Measurements from ENCODE around the gene SCYL1. TPM values are rescaled to one million over a fixed set of nuclear protein-coding genes. Genes with fewer than 3 reads are reported as not detected.

SCYL1 gene
- total and polyA plus RNA-seq, 2 experiments from 2014 or later = 52.7 to 66.1 TPM

- TF ChIP-seq POLR2AphosphoS5 (IDR thresholded peaks at IDR 0.05; ENCODE audit: low read depth) = no peak
- no peak for TF ChIP-seq ZNF114 (CRISPR knock-in tag; IDR thresholded peaks at IDR 0.05)
- no peak for TF ChIP-seq EZH2phosphoT487 (IDR thresholded peaks at IDR 0.05; ENCODE audit: unreplicated experiment)
- TF ChIP-seq NANOG (IDR thresholded peaks at IDR 0.05; ENCODE audit: borderline replicate concordance) = no peak
- TF ChIP-seq REST (IDR thresholded peaks at IDR 0.05; ENCODE audit: unreplicated experiment) = no peak
- TF ChIP-seq JUNB (IDR thresholded peaks at IDR 0.05; ENCODE audit: unreplicated experiment) = no peak
Measured at GRCh38 chr11:65571420-65571819, 46.5 kb downstream of the SCYL1 start (continued).

DNA sequence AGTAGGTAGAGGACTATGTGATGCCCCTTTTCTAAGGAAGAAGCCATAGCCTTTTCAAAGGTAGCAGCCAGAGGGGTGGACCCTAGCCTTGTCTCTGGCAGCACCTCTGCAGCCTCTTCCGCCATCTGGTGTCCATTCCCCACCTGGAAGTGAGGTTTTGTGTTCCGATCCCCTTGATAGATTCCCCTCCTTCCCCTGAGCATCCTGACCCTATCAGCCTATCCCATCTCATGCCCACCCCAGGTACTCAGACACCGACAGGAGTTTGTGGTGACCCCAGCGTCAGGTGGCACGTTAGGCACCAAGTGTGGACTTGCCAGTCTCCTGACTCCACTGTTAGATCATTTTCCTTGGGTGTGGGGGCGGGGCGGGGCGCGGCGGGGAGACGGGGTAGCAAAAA lies 47.1 kb downstream of the SCYL1 start:
- Histone ChIP-seq H3K4me2 (peak overlapping the region; percentile 99), H3K4me3 (peak overlapping the region; percentile 91), H3K27ac (ENCODE audit: low read depth) (no peak overlapping the region), H3K79me2 (replicated peaks; ENCODE audit: insufficient read depth) (peaks cover 8% of the 10 kb centered on the region), H2AFZ (no peak overlapping the region; the same call in 1 of the 2 replicates), H4K20me1 (replicated peaks; ENCODE audit: insufficient read depth) (peaks cover 10% of the 10 kb centered on the region), H3K9me2 (ENCODE audit: insufficient read depth) (no peaks in the 10 kb centered on the region), H3K4me1 (ENCODE audit: insufficient read depth) (peaks cover 31% of the 10 kb centered on the region), H3K27me3 (ENCODE audit: insufficient read depth) (peaks cover 27% of the 10 kb centered on the region), H3K36me3 (ENCODE audit: insufficient read depth) (no peaks in the 10 kb centered on the region), H3F3A (replicated peaks; ENCODE audit: low read depth) (peaks cover 41% of the 10 kb centered on the region)
- Mint-ChIP-seq H3K27me3 (ENCODE audit: insufficient read depth, low read depth, poor library complexity) (peaks cover 34% of the 10 kb centered on the region), H3K4me1 (peaks cover 49% of the 10 kb centered on the region), H3K9me3 (no peaks in the 10 kb centered on the region), H3K27ac (no peak overlapping the region), H3K4me3 (peak overlapping the region; percentile 100), H3K36me3 (ENCODE audit: low read depth) (peaks cover 9% of the 10 kb centered on the region)
- DNase-seq (ENCODE audit: low spot score) = peak; percentile 87
- TF ChIP-seq ZNF462 (CRISPR knock-in tag; IDR thresholded peaks at IDR 0.05) = no peak
- TF ChIP-seq, protein P1, sequence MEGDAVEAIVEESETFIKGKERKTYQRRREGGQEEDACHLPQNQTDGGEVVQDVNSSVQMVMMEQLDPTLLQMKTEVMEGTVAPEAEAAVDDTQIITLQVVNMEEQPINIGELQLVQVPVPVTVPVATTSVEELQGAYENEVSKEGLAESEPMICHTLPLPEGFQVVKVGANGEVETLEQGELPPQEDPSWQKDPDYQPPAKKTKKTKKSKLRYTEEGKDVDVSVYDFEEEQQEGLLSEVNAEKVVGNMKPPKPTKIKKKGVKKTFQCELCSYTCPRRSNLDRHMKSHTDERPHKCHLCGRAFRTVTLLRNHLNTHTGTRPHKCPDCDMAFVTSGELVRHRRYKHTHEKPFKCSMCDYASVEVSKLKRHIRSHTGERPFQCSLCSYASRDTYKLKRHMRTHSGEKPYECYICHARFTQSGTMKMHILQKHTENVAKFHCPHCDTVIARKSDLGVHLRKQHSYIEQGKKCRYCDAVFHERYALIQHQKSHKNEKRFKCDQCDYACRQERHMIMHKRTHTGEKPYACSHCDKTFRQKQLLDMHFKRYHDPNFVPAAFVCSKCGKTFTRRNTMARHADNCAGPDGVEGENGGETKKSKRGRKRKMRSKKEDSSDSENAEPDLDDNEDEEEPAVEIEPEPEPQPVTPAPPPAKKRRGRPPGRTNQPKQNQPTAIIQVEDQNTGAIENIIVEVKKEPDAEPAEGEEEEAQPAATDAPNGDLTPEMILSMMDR (conservative IDR thresholded peaks at IDR 0.05; ENCODE audit: low read depth in 2 of 2) = peak; percentile 63 to 77
- peak; percentile 10 for ATAC-seq
